ENCODE measurements around the gene HSD17B11. TPM values are rescaled to one million over a fixed set of nuclear protein-coding genes. Genes with fewer than 3 reads are reported as not detected.
"Not testable (repeated sequence)": the region's sequence is repeated elsewhere in the genome, so short reads cannot be mapped to it uniquely, and the experiment has no call there.

Gene HSD17B11
- total RNA-seq, 4 donors from 2014 or later: 62.0 to 142 (median 105) TPM

- no peak for DNase-seq
- Histone ChIP-seq H3K9me3 (no peaks in the 10 kb centered on the region), H3K36me3 (no peaks in the 10 kb centered on the region), H3K27me3 (no peaks in the 10 kb centered on the region), H3K4me3 (no peak overlapping the region), H3K27ac (no peak overlapping the region), H3K4me1 (no peaks in the 10 kb centered on the region)
- TF ChIP-seq POLR2A (IDR thresholded peaks at IDR 0.05): no peak
- TF ChIP-seq CTCF (IDR thresholded peaks at IDR 0.05): no peak
- intact Hi-C loops (cut with DNase I; ENCODE audit: low total_unique reads): no loop called here
These were observed 19.7 kb upstream of the HSD17B11 start for GRCh38 chr4:87410679-87411078.

- DNase-seq: no peak
- no peaks in the 10 kb centered on the region for H3K4me1 ChIP-seq
- H3K9me3 ChIP-seq: no peaks in the 10 kb centered on the region
- intact Hi-C loops (cut with DNase I; ENCODE audit: low total_unique reads): no loop called here
- no peaks in the 10 kb centered on the region for H3K27me3 ChIP-seq
- no peak overlapping the region for H3K27ac ChIP-seq
- TF ChIP-seq POLR2A (IDR thresholded peaks at IDR 0.05) (no peak), CTCF (IDR thresholded peaks at IDR 0.05) (no peak)
- no peaks in the 10 kb centered on the region for H3K36me3 ChIP-seq
- no peak overlapping the region for H3K4me3 ChIP-seq
These were observed 19.2 kb upstream of the HSD17B11 start for GRCh38 chr4:87410157-87410556.

- Histone ChIP-seq H3K27ac (no peak overlapping the region), H3K27me3 (no peaks in the 10 kb centered on the region), H3K4me3 (no peak overlapping the region), H3K9me3 (no peaks in the 10 kb centered on the region), H3K4me1 (no peaks in the 10 kb centered on the region), H3K36me3 (no peaks in the 10 kb centered on the region)
- DNase-seq: no peak
- intact Hi-C loops (cut with DNase I; ENCODE audit: low total_unique reads): no loop called here
- TF ChIP-seq CTCF (IDR thresholded peaks at IDR 0.05) (no peak), POLR2A (IDR thresholded peaks at IDR 0.05) (no peak)
These were observed 18.5 kb upstream of the HSD17B11 start for GRCh38 chr4:87409420-87409939.

GRCh38 chr4:87406902-87407301 is 15.9 kb upstream of the HSD17B11 start:
- H3K9me3 ChIP-seq; intact Hi-C loops (cut with DNase I; ENCODE audit: low total_unique reads); H3K27me3 ChIP-seq; H3K4me3 ChIP-seq; H3K27ac ChIP-seq; DNase-seq; H3K36me3 ChIP-seq; H3K4me1 ChIP-seq: not testable (repeated sequence)

- no peaks in the 10 kb centered on the region for H3K36me3 ChIP-seq
- no peaks in the 10 kb centered on the region for H3K4me1 ChIP-seq
- intact Hi-C loops (cut with DNase I; ENCODE audit: low total_unique reads): no loop called here
- no peaks in the 10 kb centered on the region for H3K9me3 ChIP-seq
- no peak overlapping the region for H3K27ac ChIP-seq
- no peak for TF ChIP-seq POLR2A (IDR thresholded peaks at IDR 0.05)
- no peaks in the 10 kb centered on the region for H3K27me3 ChIP-seq
- H3K4me3 ChIP-seq: no peak overlapping the region
- no peak for DNase-seq
These were observed 15.5 kb upstream of the HSD17B11 start for GRCh38 chr4:87406462-87406861.

- Histone ChIP-seq H3K9me3 (no peaks in the 10 kb centered on the region), H3K36me3 (no peaks in the 10 kb centered on the region), H3K27me3 (no peaks in the 10 kb centered on the region), H3K4me3 (no peak overlapping the region), H3K27ac (no peak overlapping the region), H3K4me1 (no peaks in the 10 kb centered on the region)
- intact Hi-C loops (cut with DNase I; ENCODE audit: low total_unique reads): no loop called here
- no peak for DNase-seq
- TF ChIP-seq POLR2A (IDR thresholded peaks at IDR 0.05) (no peak), CTCF (IDR thresholded peaks at IDR 0.05) (no peak)
These were observed 14.3 kb upstream of the HSD17B11 start for GRCh38 chr4:87405211-87405820.

- H3K27ac ChIP-seq; H3K36me3 ChIP-seq; H3K4me3 ChIP-seq; DNase-seq; H3K27me3 ChIP-seq; H3K9me3 ChIP-seq; H3K4me1 ChIP-seq; intact Hi-C loops (cut with DNase I; ENCODE audit: low total_unique reads): not testable (repeated sequence)
These were observed 12.7 kb upstream of the HSD17B11 start for GRCh38 chr4:87403732-87404131.
